NB4 (cell line): ENCODE results near the gene SERPINA3.

ENCODE experiments used
- DNase-seq: peaks from one replicate; pipeline ENCODE4 v3.0.0; 2010; ENCODE audit warnings: low read depth
- H3K4me3 ChIP-seq: one replicate; pipeline ENCODE4 v1.5.1; 2011; ENCODE audit warnings: mild to moderate bottlenecking, low read depth, low read length, moderate library complexity
- CTCF ChIP-seq: IDR thresholded peaks from one replicate; pipeline ENCODE4 v1.5.1; 2012; ENCODE audit warnings: low read depth, low read length
- MAX ChIP-seq: IDR thresholded peaks from 2 replicates; pipeline ENCODE4 v1.6.1; 2011; ENCODE audit warnings: low read depth, low read length
- MYC ChIP-seq: IDR thresholded peaks from 2 replicates; pipeline ENCODE4 v1.6.1; 2011; ENCODE audit warnings: low read depth, low read length
- POLR2A ChIP-seq: IDR thresholded peaks from 2 replicates; pipeline ENCODE4 v1.6.1; 2011; ENCODE audit warnings: mild to moderate bottlenecking; ENCODE audit not compliant: insufficient read length; ENCODE audit errors: extremely low read depth

The SERPINA3 gene

DNA sequence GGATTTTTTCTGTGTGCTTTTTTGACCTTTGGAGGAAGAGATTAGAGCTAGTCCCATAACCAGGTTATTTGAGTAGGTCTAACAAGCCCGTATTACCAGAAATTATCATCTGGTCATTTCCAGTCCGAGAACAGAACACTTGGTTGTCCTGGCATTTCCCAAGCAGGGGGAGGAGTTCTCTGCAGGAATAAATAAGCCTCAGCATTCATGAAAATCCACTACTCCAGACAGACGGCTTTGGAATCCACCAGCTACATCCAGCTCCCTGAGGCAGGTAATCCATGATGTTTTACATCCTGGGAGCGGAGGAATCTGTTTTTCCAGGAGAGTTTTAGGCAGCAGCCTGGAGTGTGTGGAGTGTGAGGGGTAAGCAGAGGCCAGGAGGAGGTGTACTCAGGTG, at the start of gene SERPINA3:
SERPINA3 (plus strand) TSS at position 218 of the 400 bp plus-strand sequence. CDS start 2,051 bp downstream, outside the sequence.
- H3K4me3 ChIP-seq = no peak within 1 kb of the TSS
- no peak for DNase-seq
- TF ChIP-seq POLR2A (no peak), MYC (no peak), CTCF (no peak), MAX (no peak)

DNA sequence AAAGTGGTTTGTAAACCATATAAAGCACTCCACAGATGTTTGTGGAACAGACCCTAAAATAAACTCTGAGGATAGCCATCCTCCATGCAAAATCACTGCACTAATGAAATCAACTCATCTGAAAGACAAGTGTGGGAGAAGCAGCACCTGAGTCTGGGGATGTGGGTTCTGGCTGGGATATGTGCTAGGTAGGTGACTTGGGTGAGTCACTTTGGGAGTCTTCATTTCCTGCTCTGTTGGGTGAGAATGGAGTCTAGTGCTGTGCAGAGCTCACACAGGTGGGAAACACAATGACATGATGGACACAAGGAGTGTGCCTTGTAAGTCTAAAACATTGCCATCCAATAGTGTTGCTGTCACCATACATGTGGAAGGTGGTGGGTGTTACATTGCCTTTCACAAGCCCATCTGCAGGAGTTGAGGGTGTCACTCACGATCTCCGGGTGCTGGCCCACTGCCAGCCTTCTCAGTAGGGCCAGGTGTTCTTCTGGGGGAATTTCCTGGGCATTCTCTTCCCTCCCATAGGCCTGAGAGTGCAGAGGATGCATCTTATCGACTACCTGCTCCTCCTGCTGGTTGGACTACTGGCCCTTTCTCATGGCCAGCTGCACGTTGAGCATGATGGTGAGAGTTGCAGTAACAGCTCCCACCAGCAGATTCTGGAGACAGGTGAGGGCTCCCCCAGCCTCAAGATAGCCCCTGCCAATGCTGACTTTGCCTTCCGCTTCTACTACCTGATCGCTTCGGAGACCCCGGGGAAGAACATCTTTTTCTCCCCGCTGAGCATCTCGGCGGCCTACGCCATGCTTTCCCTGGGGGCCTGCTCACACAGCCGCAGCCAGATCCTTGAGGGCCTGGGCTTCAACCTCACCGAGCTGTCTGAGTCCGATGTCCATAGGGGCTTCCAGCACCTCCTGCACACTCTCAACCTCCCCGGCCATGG, 49.0 kb upstream of the SERPINA3 start:
- no peak for DNase-seq
- TF ChIP-seq MYC = no peak
- no peak for TF ChIP-seq POLR2A
- no peak for TF ChIP-seq CTCF
- no peak for TF ChIP-seq MAX
- no peak overlapping the region for H3K4me3 ChIP-seq

DNA sequence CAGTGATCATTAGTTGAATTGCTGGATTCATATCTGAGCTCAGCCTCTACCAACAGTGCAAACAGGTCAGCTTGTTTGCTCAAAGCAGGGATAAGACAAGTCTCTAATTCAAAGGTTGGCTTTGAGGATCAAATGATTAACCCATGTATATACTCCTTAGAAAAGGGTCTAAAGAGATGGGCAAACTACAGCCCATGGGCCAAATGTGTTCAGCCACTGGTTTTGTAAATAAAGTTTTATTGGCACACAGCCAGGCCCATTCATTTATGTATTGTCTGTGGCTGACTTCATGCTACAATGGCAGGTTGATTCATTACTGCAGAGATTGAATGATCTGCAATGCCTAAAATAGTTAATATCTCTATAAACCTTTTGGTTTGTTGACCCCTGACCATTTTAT, 47.8 kb upstream of the SERPINA3 start:
- TF ChIP-seq MAX (no peak), POLR2A (no peak), MYC (no peak), CTCF (no peak)
- DNase-seq = no peak

GRCh38 chr14:94568186-94568585, 44.0 kb upstream of the SERPINA3 start:
- TF ChIP-seq MAX = no peak
- TF ChIP-seq CTCF = no peak
- TF ChIP-seq POLR2A = no peak
- TF ChIP-seq MYC = no peak
- H3K4me3 ChIP-seq = no peak overlapping the region
- no peak for DNase-seq

More for the DNA sequence above, 47.8 kb upstream of the SERPINA3 start:
- no peak overlapping the region for H3K4me3 ChIP-seq

DNA sequence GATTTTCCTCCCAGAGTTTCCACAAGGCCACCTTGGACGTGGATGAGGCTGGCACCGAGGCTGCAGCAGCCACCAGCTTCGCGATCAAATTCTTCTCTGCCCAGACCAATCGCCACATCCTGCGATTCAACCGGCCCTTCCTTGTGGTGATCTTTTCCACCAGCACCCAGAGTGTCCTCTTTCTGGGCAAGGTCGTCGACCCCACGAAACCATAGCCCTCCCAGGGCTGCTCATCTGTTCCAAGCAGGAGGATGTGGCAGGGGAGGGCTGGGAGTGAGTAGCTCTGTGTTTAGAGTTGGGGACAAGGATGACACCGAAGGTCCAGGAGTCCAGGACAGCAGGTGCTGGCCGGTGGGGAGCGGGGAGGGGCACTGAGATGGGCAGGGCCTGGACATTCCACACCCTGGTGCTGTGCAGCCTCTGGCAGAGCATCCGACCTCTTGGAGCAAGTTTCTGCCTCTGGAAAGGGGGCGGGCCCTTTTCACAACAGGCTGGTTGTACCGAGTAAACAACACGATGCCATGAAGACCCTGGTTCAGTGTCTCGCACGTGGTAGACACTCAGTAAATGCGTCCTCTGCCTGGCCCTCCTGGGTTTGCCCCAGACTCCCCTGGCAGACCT, 42.7 kb upstream of the SERPINA3 start:
- TF ChIP-seq MYC (no peak), MAX (no peak), CTCF (no peak), POLR2A (no peak)
- DNase-seq = no peak
- H3K4me3 ChIP-seq = no peak overlapping the region
